Adrenal gland (tissue), 12 donors: Measurements from ENCODE around the gene UBE2O. TPM values are rescaled to one million over a fixed set of nuclear protein-coding genes. Genes with fewer than 3 reads are reported as not detected.

Experiments used
- DNase-seq, 7 donors: peaks; one replicate each; pipeline ENCODE4 v3.0.0-alpha.2; 2019 to 2020
- H3K27ac ChIP-seq, 5 donors: fragments of 200-600 bp; sonication (generic) in 4 of 5; 1 replicate in 3 of 5; 2 replicates in 2 of 5; pipeline versions ENCODE4 v1.5.1 to v1.8.0; 2016 to 2020; ENCODE audit warnings: mild to moderate bottlenecking in 1 of 5
- H3K27me3 ChIP-seq: fragments of 200-600 bp; 2 replicates; pipeline ENCODE4 v1.8.0; 2021
- H3K36me3 ChIP-seq, 2 donors: fragments of 200-600 bp; replicated peaks in 1 of 2; 1 replicate in 1 of 2; 2 replicates in 1 of 2; pipeline versions ENCODE4 v1.5.1 to v1.8.0; 2018 to 2022
- H3K4me1 ChIP-seq, 2 donors: fragments of 200-600 bp; replicated peaks in 1 of 2; 1 replicate in 1 of 2; 2 replicates in 1 of 2; pipeline versions ENCODE4 v1.5.1 to v1.8.0; 2018 to 2021
- H3K4me3 ChIP-seq, 4 donors: fragments of 200-600 bp; sonication (generic) in 3 of 4; one replicate each; pipeline ENCODE4 v1.5.1; 2016 to 2018
- H3K9me3 ChIP-seq, 3 donors: fragments of 200-600 bp; sonication (generic) in 1 of 3; replicated peaks in 1 of 3; 1 replicate in 2 of 3; 2 replicates in 1 of 3; pipeline versions ENCODE4 v1.5.1 to v1.8.0; 2016 to 2021
- CTCF ChIP-seq, 6 experiments: fragments of 450-650 bp in 4 of 6; fragments of 200-600 bp in 2 of 6; sonication (generic) in 1 of 6; IDR thresholded peaks; 1 replicate in 5 of 6; 2 replicates in 1 of 6; pipeline versions ENCODE4 v1.5.1 to v1.8.0; 2016 to 2021; ENCODE audit warnings: antibody characterized with exemption in 6 of 6, mild to moderate bottlenecking in 2 of 6, moderate library complexity in 1 of 6
- POLR2A ChIP-seq, 2 donors: fragments of 450-650 bp; IDR thresholded peaks; one replicate each; pipeline ENCODE4 v1.6.1; 2017; ENCODE audit warnings: antibody characterized with exemption in 2 of 2, mild to moderate bottlenecking in 2 of 2, moderate library complexity in 1 of 2
- WGBS, 4 donors: extraction: QIAGEN DNeasy Blood & Tissue Kit in 2 of 4; methylation state at CpG; one replicate each; pipeline versions ENCODE4 v1.1.5 to v1.1.7; 2013 to 2017; 5-methylcytosine and 5-hydroxymethylcytosine counted together
- intact Hi-C, 2 donors: fragments of 100-400 bp; cut with DNase I; formaldehyde crosslinking; loops; one replicate each; pipeline versions ENCODE4 v1.14.1 to v1.15.0; 2022 to 2023
- polyA plus RNA-seq, 3 donors: library from polyadenylated mRNA; stranded (reverse); fragments of 200-250 nt in 2 of 3; fragments of 350-450 nt in 1 of 3; fragmentation: Illumina TruSeq in 1 of 3; extraction: RNeasy Lipid Tissue Mini Kit (QIAGEN cat#74804) in 1 of 3; gene quantifications; one replicate each; pipeline ENCODE4 v1.2.3, GENCODE V29; 2013 to 2014
- total RNA-seq, 9 donors: library from RNA; depleted of rRNA in 4 of 9; stranded (reverse); fragments of >200 nt in 4 of 9; fragments of 120-200 nt in 1 of 9; fragmentation: NEBNext Ultra II Directional in 1 of 9; extraction: Animal tissue kit (Norgen Biotek cat#: 25700) in 1 of 9; gene quantifications; one replicate each; pipeline versions ENCODE4 v1.1.0 to v1.2.4, GENCODE V29; 2013 to 2023
- donor health status: healthy with polysubstance abuse.
- donor health status: Bipolar disorder and iron deficiency.
- donor health status: DM: yes; HTN: yes; CAD: no.
- donor health status: DM: no; HTN: no; CAD: no.
- donor health status: DM: no; HTN: no; CAD: no.
- donor health status: DM: yes; HTN: yes; CAD: no.

The UBE2O gene
- total and polyA plus RNA-seq, 12 donors: 9.8 to 21.8 (median 15.8) TPM

- H3K27ac ChIP-seq: no peak overlapping the region
- TF ChIP-seq CTCF (IDR thresholded peaks at IDR 0.05) (no peak), POLR2A (IDR thresholded peaks at IDR 0.05) (no peak)
- no peaks in the 10 kb centered on the region for H3K27me3 ChIP-seq
- peaks cover 6 to 24% of the 10 kb centered on the region in 2 donors for H3K4me1 ChIP-seq
- no peaks in the 10 kb centered on the region for H3K36me3 ChIP-seq
- intact Hi-C loops: no loop called here
- H3K9me3 ChIP-seq: no peaks in the 10 kb centered on the region
- WGBS, 4 donors: 56 to 73% (median 70%) methylated on average over 7 of the region's 7 CpGs
- DNase-seq: no peak
- H3K4me3 ChIP-seq: no peak overlapping the region
These were observed 31.9 kb downstream of the UBE2O start for GRCh38 chr17:76421044-76421407.

- no peaks in the 10 kb centered on the region for H3K36me3 ChIP-seq
- H3K4me3 ChIP-seq: no peak overlapping the region
- no peaks in the 10 kb centered on the region for H3K9me3 ChIP-seq
- intact Hi-C loops: no loop called here
- H3K4me1 ChIP-seq: peaks cover 6 to 24% of the 10 kb centered on the region in 2 donors
- TF ChIP-seq POLR2A (IDR thresholded peaks at IDR 0.05) (no peak), CTCF (IDR thresholded peaks at IDR 0.05) (no peak)
- no peak for DNase-seq
- no peaks in the 10 kb centered on the region for H3K27me3 ChIP-seq
- 72 to 79% (median 75%) methylated on average over 10 of the region's 10 CpGs for WGBS, 4 donors
- peak overlapping the region in 1 of 5 donors; percentile 34 for H3K27ac ChIP-seq
These were observed 32.5 kb downstream of the UBE2O start for GRCh38 chr17:76420356-76421043.

- Histone ChIP-seq H3K27me3 (no peaks in the 10 kb centered on the region), H3K9me3 (no peaks in the 10 kb centered on the region), H3K4me1 (peaks cover 6 to 26% of the 10 kb centered on the region in 2 donors), H3K4me3 (no peak overlapping the region), H3K27ac (no peak overlapping the region), H3K36me3 (no peaks in the 10 kb centered on the region)
- WGBS, 4 donors: 50 to 61% (median 54%) methylated on average over 15 to 17 of the region's 17 CpGs
- intact Hi-C loops: no loop called here
- TF ChIP-seq CTCF (IDR thresholded peaks at IDR 0.05) (no peak), POLR2A (IDR thresholded peaks at IDR 0.05) (no peak)
- peak in 2 of 7 donors; percentile 12 to 21 for DNase-seq
These were observed 33.2 kb downstream of the UBE2O start for GRCh38 chr17:76419576-76420260.

GRCh38 chr17:76417499-76418143 lies 35.3 kb downstream of the UBE2O start:
- no peaks in the 10 kb centered on the region for H3K9me3 ChIP-seq
- intact Hi-C loops: no loop called here
- H3K27ac ChIP-seq: no peak overlapping the region
- no peaks in the 10 kb centered on the region for H3K36me3 ChIP-seq
- H3K4me3 ChIP-seq: no peak overlapping the region
- WGBS, 4 donors: 67 to 76% (median 70%) methylated on average over 11 of the region's 11 CpGs
- H3K4me1 ChIP-seq: peaks cover 6 to 31% of the 10 kb centered on the region in 2 donors
- TF ChIP-seq CTCF (IDR thresholded peaks at IDR 0.05) (no peak), POLR2A (IDR thresholded peaks at IDR 0.05) (no peak)
- H3K27me3 ChIP-seq: no peaks in the 10 kb centered on the region
- DNase-seq: peak in 3 of 7 donors; percentile 40 to 76 (median 57)
